GM06990 (cell line): ENCODE data around the gene MLLT10.

Source experiments
- DNase-seq: peaks from one replicate; pipeline ENCODE4 v3.0.0-alpha.2; 2011; ENCODE audit not compliant: insufficient read length; ENCODE audit errors: extremely low read depth
- H3K27me3 ChIP-seq: replicated peaks from 2 replicates; pipeline ENCODE4 v1.6.0; 2011; ENCODE audit warnings: low read length; ENCODE audit not compliant: control insufficient read depth, insufficient read depth
- H3K36me3 ChIP-seq: 2 replicates; pipeline ENCODE4 v1.5.1; 2011; ENCODE audit warnings: low read length; ENCODE audit not compliant: control insufficient read depth, insufficient read depth
- H3K4me3 ChIP-seq: replicated peaks from 2 replicates; pipeline ENCODE4 v1.5.1; 2011; ENCODE audit warnings: low read depth, mild to moderate bottlenecking, control low read depth, low read length
- CTCF ChIP-seq: IDR thresholded peaks from 2 replicates; pipeline ENCODE4 v1.5.1; 2011; ENCODE audit warnings: low read length, control low read depth, mild to moderate bottlenecking, inconsistent platforms; ENCODE audit not compliant: insufficient read depth, poor library complexity, severe bottlenecking

The MLLT10 gene

GRCh38 chr10:21513405-21513788, 20.6 kb upstream of the MLLT10 start:
- H3K4me3 ChIP-seq = no peak overlapping the region
- TF ChIP-seq CTCF = no peak
- no peak for DNase-seq
- H3K36me3 ChIP-seq = no peaks in the 10 kb centered on the region
- H3K27me3 ChIP-seq = no peaks in the 10 kb centered on the region; the same call in none of the 2 replicates

- Histone ChIP-seq H3K4me3 (no peak overlapping the region), H3K27me3 (no peaks in the 10 kb centered on the region; the same call in none of the 2 replicates)
- TF ChIP-seq CTCF = no peak
These were observed 19.8 kb upstream of the MLLT10 start for GRCh38 chr10:21514129-21514817.

GRCh38 chr10:21514818-21515351, 19.1 kb upstream of the MLLT10 start:
- no peak for DNase-seq
- Histone ChIP-seq H3K36me3 (no peaks in the 10 kb centered on the region), H3K27me3 (no peaks in the 10 kb centered on the region; the same call in none of the 2 replicates), H3K4me3 (no peak overlapping the region)
- TF ChIP-seq CTCF = no peak

More at GRCh38 chr10:21514129-21514817, 19.8 kb upstream of the MLLT10 start:
- DNase-seq = no peak
- no peaks in the 10 kb centered on the region for H3K36me3 ChIP-seq

- TF ChIP-seq CTCF = no peak
- no peaks in the 10 kb centered on the region for H3K36me3 ChIP-seq
- no peak overlapping the region for H3K4me3 ChIP-seq
- DNase-seq = no peak
- H3K27me3 ChIP-seq = no peaks in the 10 kb centered on the region; the same call in none of the 2 replicates
These were observed 18.4 kb upstream of the MLLT10 start for GRCh38 chr10:21515361-21516241.

- DNase-seq = peak; percentile 83
- Histone ChIP-seq H3K36me3 (no peaks in the 10 kb centered on the region), H3K4me3 (peak overlapping the region; percentile 58), H3K27me3 (no peaks in the 10 kb centered on the region; the same call in none of the 2 replicates)
- TF ChIP-seq CTCF = no peak
These were observed 17.5 kb upstream of the MLLT10 start for GRCh38 chr10:21516242-21517131.
